ENCODE measurements around the gene NOXO1.

GRCh38 chr16:1991948-1992703, 10.9 kb upstream of the NOXO1 start:
- TF ChIP-seq POLR2A (IDR thresholded peaks at IDR 0.05; ENCODE audit: low read length) (no peak), GATA1 (IDR thresholded peaks at IDR 0.05; ENCODE audit: low read depth, low read length) (no peak)
